Left ventricle myocardium inferior (tissue), 1 donor: Measurements from ENCODE around the gene GJB4. TPM values are rescaled to one million over a fixed set of nuclear protein-coding genes. Genes with fewer than 3 reads are reported as not detected.

Experiments
- DNase-seq: peaks from one replicate; pipeline ENCODE4 v3.0.0-alpha.2; 2020
- H3K27ac ChIP-seq: fragments of 200-600 bp; replicated peaks from 2 replicates; pipeline ENCODE4 v1.8.0; 2021
- H3K27me3 ChIP-seq: fragments of 200-600 bp; 2 replicates; pipeline ENCODE4 v1.8.0; 2021; ENCODE audit warnings: low read depth
- H3K36me3 ChIP-seq: fragments of 200-600 bp; 2 replicates; pipeline ENCODE4 v1.8.0; 2021
- H3K4me1 ChIP-seq: fragments of 200-600 bp; 2 replicates; pipeline ENCODE4 v1.8.0; 2021
- H3K4me3 ChIP-seq: fragments of 200-600 bp; 2 replicates; pipeline ENCODE4 v1.8.0; 2021; ENCODE audit warnings: mild to moderate bottlenecking, moderate library complexity
- H3K9me3 ChIP-seq: fragments of 200-600 bp; replicated peaks from 2 replicates; pipeline ENCODE4 v1.8.0; 2021
- CTCF ChIP-seq: fragments of 200-600 bp; IDR thresholded peaks from 2 replicates; pipeline ENCODE4 v1.8.0; 2021; ENCODE audit warnings: antibody characterized with exemption, mild to moderate bottlenecking, borderline replicate concordance
- intact Hi-C: fragments of 100-400 bp; cut with micrococcal nuclease; formaldehyde crosslinking; loops from one replicate; pipeline ENCODE4 v1.11.0; 2022
- long read RNA-seq: library from polyadenylated mRNA; unstranded; transcript quantifications from one replicate; pipeline ENCODE4 v2.0.0, GENCODE V29; 2021
- total RNA-seq: library from RNA; stranded (reverse); fragmentation: NEBNext Ultra II Directional; extraction: Animal tissue kit (Norgen Biotek cat#: 25700); gene quantifications from one replicate; pipeline ENCODE4 v1.2.1, GENCODE V29; 2021
- donor health status: DM: no; HTN: yes; CAD: no; lungs with severe emphysema.

The GJB4 gene
- total RNA-seq: not detected
- long read RNA-seq: 0 reads

GRCh38 chr1:34759503-34760357 lies at the start of gene GJB4:
Gene GJB4, plus strand, starts transcription at chr1:34759740. Its CDS starts 1,515 bp downstream, at chr1:34761255.
- Histone ChIP-seq H3K27ac (no peak within 1 kb of the TSS), H3K9me3 (no peaks in the 10 kb centered on the region), H3K4me3 (no peak within 1 kb of the TSS), H3K36me3 (no peaks in the 10 kb centered on the region), H3K27me3 (peaks cover 91% of the 10 kb centered on the region), H3K4me1 (no peaks in the 10 kb centered on the region)
- TF ChIP-seq CTCF: no peak
- no peak for DNase-seq
- intact Hi-C loops: no loop called here

- H3K27ac ChIP-seq: no peak overlapping the region
- intact Hi-C loops: no loop called here
Observed at GRCh38 chr1:34710812-34711211, 48.7 kb upstream of the GJB4 start.

GRCh38 chr1:34711485-34711884 lies 48.1 kb upstream of the GJB4 start:
- intact Hi-C loops: no loop called here

More at GRCh38 chr1:34710812-34711211, 48.7 kb upstream of the GJB4 start:
- no peaks in the 10 kb centered on the region for H3K9me3 ChIP-seq
- DNase-seq: no peak
- H3K27me3 ChIP-seq: peaks cover 27% of the 10 kb centered on the region
- H3K4me1 ChIP-seq: no peaks in the 10 kb centered on the region
- TF ChIP-seq CTCF: no peak
- H3K4me3 ChIP-seq: no peak overlapping the region
- no peaks in the 10 kb centered on the region for H3K36me3 ChIP-seq

DNA sequence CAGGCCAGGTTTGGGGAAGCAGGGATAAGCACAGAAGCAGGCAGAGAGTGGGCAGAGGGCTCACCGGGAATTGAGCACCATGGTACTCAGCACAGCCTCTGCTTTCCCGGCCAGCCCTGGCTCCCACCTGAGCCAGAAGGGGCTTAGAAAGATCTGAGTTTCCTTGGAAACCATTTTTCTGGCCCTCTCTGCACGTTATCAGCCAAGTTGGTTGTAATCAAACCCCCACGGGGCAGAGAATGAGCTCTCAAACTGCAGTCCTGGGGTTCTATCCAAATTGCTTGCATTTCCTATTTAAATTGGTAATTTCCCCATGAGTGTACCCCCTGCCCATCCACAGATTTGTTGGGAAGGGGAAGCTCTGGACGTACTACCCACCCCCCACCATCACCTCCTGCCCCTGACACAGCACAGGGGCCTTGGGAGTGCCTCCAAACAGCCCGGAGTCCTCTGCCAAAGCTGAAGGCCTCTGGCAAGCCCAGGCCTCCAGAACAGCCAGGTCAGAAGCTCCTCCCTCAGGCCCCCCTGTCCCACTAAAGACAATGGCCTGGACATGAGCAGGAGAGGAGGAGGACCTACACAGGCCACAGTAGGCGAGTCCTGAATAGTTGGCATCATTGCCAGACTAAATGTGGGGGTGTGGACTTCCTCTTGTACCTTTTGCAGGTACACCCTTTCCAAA lies 47.4 kb upstream of the GJB4 start:
- DNase-seq: no peak
- no peak overlapping the region for H3K4me3 ChIP-seq
- intact Hi-C loops: no loop called here
- H3K27ac ChIP-seq: no peak overlapping the region
- peaks cover 24% of the 10 kb centered on the region for H3K27me3 ChIP-seq
- H3K9me3 ChIP-seq: no peaks in the 10 kb centered on the region
- no peak for TF ChIP-seq CTCF
- H3K36me3 ChIP-seq: no peaks in the 10 kb centered on the region
- H3K4me1 ChIP-seq: no peaks in the 10 kb centered on the region

More at GRCh38 chr1:34711485-34711884, 48.1 kb upstream of the GJB4 start:
- no peak for DNase-seq
- H3K36me3 ChIP-seq: no peaks in the 10 kb centered on the region
- no peaks in the 10 kb centered on the region for H3K9me3 ChIP-seq
- H3K4me1 ChIP-seq: no peaks in the 10 kb centered on the region
- TF ChIP-seq CTCF: no peak
- H3K27me3 ChIP-seq: peaks cover 24% of the 10 kb centered on the region
- H3K27ac ChIP-seq: no peak overlapping the region
- no peak overlapping the region for H3K4me3 ChIP-seq

GRCh38 chr1:34713443-34713842 lies 46.1 kb upstream of the GJB4 start:
- H3K27ac ChIP-seq: no peak overlapping the region
- H3K4me3 ChIP-seq: no peak overlapping the region
- intact Hi-C loops: no loop called here
- no peak for DNase-seq
- H3K36me3 ChIP-seq: no peaks in the 10 kb centered on the region
- H3K9me3 ChIP-seq: no peaks in the 10 kb centered on the region
- H3K4me1 ChIP-seq: no peaks in the 10 kb centered on the region
- TF ChIP-seq CTCF: no peak
- peaks cover 33% of the 10 kb centered on the region for H3K27me3 ChIP-seq
